ENCODE data around the gene SFXN5. TPM values are rescaled to one million over a fixed set of nuclear protein-coding genes. Genes with fewer than 3 reads are reported as not detected.

SFXN5 gene
- total RNA-seq, 1 donor from 2014 or later: 10.1 TPM

- DNase-seq (ENCODE audit: low read depth in 2 of 2): no peak
Observed at GRCh38 chr2:72980535-72981217, 90.8 kb downstream of the SFXN5 start.

DNA sequence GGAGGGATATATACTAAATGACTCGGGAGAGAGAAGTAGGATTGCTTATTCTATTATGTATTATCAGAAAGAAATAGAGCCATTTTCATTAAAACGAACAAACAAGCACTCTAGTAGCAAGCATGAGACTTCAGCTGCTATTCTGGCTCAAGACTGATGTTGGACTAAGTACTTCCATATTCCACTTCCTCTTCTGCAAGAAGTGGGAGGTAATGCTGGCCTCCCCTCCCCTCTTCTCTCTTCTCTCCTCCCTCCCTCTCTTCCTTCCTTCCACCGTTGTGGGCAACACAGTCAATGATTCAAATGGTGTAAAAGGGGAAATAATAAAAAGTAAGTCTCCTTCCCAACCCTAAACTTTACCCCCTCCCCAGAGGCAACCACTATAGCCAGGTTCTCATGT, 91.6 kb downstream of the SFXN5 start:
- DNase-seq (ENCODE audit: low read depth in 2 of 2): no peak

DNA sequence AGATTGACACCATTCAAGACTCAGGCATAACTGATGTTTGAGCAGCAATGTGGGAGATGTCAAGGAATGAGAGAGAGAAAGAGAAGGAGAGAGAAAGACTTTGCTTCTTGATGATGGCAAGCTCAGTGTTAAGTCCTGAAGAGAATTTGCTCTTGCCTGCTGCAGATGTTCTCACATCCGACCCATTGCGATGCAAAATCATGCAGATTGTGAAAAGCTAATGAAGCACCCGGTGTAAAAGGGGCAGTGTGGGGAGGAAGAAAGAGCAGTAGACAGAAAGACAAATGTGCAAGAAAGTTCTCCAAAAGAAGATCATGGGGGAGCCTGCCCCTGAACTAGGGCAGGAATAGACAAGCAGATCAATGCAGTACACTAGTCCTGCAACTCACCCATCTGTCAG, 96.5 kb downstream of the SFXN5 start:
- no peak for DNase-seq (ENCODE audit: low read depth in 2 of 2)

- DNase-seq (ENCODE audit: low read depth in 2 of 2): no peak
Observed at GRCh38 chr2:72974436-72974754, 97.1 kb downstream of the SFXN5 start.

- peak; percentile 18 to 61 for DNase-seq (ENCODE audit: low read depth in 2 of 2)
Observed at GRCh38 chr2:72973566-72974435, 97.7 kb downstream of the SFXN5 start.

DNA sequence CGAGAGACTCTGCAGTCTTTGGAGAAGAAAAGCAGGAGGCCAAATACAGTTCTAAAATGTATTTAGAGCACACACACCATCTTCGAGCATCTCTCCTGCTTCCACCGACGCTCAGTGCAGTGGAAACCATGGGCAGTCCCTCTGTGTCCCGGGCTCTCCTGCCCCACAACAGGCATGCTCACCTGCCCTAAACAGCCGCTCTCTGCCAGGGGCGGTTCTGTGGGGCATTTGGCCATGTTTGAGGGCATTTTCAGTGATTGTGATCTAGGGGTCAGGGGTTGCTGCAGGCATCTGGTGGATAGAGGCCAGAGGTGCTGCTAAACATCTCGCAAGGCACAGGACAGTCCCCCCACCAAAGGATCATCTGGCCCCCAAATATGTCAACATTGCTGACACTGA, 98.4 kb downstream of the SFXN5 start:
- no peak for DNase-seq (ENCODE audit: low read depth in 2 of 2)

GRCh38 chr2:72972352-72973136, 99.0 kb downstream of the SFXN5 start:
- no peak for DNase-seq (ENCODE audit: low read depth in 2 of 2)

DNA sequence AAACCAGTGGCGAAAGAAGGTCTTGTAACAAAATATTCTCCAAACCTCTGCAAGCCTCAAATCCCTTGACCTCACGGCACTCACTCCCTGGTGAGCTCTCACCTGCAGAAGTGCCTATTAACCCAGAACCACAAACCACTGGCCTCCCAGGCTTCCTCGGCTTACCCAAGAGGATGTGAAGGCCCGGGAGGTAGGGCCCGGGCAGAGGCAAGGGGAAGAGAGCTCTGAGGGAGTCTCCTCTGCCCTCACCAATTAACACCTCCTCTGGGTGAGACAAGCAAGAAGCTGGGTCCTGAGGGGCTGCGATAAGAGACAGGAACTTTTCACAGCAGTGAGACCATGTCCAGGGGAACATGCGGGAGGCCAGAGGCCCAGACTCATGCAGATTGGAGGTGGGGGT, 100.5 kb downstream of the SFXN5 start:
- DNase-seq (ENCODE audit: low read depth in 2 of 2): no peak

GRCh38 chr2:72969706-72970105, 101.8 kb downstream of the SFXN5 start:
- DNase-seq (ENCODE audit: low read depth in 2 of 2): no peak

- no peak for DNase-seq (ENCODE audit: low read depth in 2 of 2)
Observed at GRCh38 chr2:72968286-72968685, 103.2 kb downstream of the SFXN5 start.

- DNase-seq (ENCODE audit: low read depth in 2 of 2): no peak
Observed at GRCh38 chr2:72965770-72966450, 105.6 kb downstream of the SFXN5 start.

DNA sequence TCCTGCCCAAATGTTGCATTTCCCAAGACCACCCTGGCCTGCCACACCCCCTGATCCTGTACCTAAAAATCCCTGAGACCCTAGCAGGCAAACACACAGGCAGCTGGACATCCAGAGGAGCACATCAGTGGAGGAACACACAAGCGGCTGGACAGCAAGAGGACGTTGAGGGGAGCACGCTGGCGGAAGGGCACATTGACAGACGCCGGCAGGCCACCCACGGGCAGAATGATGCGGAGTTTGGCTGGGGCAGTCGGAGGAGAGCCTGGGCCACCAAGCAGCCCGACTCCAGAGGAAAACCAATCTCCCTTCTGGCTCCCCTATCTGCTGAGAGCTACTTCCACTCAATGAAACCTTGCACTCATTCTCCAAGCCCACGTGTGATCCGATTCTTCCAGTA, 106.5 kb downstream of the SFXN5 start:
- DNase-seq (ENCODE audit: low read depth in 2 of 2): no peak

- no peak for DNase-seq (ENCODE audit: low read depth in 2 of 2)
Observed at GRCh38 chr2:72964146-72964525, 107.4 kb downstream of the SFXN5 start.

DNA sequence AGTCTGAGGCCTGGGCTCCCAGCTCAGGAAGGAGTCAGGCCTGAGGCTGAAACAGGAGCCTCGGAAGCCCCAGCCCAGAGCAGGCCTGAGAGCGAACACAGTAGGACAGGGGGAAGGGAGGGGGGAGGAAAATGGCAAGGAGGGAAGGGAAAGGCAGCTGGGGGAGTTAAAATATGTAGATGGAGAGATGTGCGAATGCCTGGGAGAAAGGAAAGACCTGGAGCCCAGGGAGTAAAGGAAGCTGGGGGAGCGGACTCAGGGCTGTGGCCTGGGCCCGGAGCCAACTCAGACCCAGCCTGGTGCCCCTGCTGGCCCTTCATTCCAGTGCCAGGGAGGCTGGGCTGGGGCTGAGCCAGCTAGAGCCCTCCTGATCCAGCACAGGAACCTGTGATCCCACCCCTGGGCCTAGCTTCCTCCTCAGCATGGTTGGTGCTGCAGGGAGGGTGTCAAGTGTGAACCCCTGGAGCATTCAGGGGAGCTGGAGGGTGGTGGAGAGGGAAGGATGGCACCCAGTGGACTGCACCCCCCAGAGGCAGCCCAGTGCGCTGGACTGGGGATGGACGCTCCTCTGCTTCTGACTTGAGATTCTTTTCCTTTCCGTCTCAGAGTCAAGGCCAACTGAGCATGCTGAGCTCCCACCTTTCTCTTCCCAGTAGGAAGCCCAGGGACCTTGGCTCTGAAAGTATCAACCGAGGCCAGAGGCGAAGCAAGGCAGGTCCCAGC, 107.9 kb downstream of the SFXN5 start:
- no peak for DNase-seq (ENCODE audit: low read depth in 2 of 2)

DNA sequence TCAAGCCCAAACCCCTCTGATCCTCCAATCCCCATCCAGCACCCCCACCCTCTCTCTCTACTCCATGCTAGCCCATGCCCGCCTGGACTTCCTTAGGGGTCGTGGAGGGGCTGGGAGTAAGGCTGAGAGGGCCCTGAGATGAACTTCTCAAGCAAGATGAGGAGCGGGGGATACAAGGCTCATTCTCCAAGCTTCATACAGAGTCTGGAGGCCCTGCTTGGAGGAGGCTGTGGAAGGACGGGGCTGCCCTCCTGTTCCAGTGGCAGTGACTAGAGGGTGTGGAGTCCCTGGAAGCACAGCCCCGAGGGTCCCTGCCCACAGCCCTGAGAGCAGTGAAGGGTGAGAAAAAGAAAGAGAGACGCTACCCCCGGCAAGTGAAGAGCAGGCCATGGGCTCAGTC, 108.6 kb downstream of the SFXN5 start:
- no peak for DNase-seq (ENCODE audit: low read depth in 2 of 2)

DNA sequence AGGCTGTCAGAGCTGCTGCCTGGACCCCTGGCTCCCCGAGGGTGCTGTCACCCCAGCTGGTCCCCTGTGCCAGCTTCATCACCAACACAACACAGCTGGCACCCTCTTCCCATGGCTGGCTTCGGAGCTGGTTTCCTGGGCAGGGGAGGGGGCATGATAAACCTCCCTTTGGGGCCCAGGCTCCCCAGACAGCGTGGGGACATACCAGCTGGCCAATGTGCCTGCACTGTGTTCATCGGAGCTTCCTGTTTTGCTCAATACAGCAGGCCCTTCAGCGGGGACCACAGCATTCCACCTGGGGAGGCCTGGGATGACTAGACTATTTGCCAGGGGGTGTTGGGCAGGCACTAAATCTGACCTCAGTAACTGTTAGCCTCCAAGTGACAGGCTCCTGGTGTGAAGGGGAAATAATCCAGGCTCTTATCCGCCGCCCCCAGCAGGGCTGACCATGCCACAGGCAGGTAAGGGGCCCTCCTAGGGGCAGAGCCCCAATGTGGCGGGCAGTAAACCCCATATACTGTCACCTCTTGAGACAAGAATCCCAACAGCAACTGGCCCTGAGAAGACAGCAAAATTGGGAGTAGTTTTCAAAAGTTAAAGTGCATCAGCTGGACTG, 109.6 kb downstream of the SFXN5 start:
- DNase-seq (ENCODE audit: low read depth in 2 of 2): no peak

DNA sequence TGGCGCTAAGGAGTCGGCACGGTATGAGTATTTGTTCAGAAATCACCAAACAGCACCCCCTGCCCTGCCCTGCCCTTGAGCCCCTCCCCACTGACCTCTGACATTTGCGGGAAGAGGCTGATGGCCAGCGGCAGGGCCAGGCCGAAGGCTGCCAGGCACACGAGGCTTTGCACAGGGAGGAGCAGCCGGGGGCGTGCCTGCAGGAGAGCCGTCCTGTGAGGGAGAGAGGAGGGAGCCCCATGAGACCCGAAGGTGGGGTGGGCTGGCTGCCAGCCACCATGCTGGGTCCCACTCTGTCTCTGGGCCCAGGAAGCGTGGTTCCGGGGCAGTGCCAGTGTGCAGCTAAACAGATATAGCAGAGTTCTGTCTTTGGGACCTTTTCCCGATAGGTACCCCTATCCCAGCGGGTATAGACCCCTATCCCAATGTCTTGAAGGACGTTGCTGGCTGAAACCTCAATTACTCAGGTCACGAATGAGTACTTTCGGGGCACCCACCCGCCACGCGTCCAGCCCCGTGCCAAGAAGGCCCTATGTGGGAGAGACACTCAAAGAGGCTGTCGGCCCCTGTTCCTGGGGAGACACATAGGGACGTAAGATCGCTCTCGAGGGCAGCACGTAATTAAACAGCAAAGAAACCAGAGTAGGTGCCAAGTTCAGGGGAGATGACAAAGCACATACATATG, 110.3 kb downstream of the SFXN5 start:
- no peak for DNase-seq (ENCODE audit: low read depth in 2 of 2)

- no peak for DNase-seq (ENCODE audit: low read depth in 2 of 2)
Observed at GRCh38 chr2:72959995-72960981, 111.2 kb downstream of the SFXN5 start.

- no peak for DNase-seq (ENCODE audit: low read depth in 2 of 2)
Observed at GRCh38 chr2:72959554-72959953, 112.0 kb downstream of the SFXN5 start.

Data from dermis microvascular lymphatic vessel endothelial cell (primary cell).